ENCODE measurements around the gene PPFIA2.

DNA sequence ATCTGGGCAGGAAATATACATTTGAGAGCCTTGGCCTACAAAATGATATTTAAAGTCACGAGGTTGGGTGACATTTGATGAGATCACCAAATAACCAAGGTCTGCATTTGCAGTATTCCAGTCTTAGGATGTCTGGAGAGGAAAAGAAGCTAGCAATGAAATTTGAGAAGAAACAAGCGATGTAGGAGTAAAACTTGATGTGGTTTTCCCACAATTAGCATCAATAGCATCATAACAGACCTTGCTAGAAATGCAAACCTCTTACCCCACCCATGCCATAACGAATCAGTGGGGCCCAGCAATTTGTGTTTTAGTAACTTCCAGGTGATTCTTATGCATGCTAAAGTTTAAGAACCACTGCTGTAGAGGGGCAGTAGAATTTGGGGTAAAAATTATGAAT lies 219.9 kb downstream of the PPFIA2 start:
- TF ChIP-seq, protein P1, sequence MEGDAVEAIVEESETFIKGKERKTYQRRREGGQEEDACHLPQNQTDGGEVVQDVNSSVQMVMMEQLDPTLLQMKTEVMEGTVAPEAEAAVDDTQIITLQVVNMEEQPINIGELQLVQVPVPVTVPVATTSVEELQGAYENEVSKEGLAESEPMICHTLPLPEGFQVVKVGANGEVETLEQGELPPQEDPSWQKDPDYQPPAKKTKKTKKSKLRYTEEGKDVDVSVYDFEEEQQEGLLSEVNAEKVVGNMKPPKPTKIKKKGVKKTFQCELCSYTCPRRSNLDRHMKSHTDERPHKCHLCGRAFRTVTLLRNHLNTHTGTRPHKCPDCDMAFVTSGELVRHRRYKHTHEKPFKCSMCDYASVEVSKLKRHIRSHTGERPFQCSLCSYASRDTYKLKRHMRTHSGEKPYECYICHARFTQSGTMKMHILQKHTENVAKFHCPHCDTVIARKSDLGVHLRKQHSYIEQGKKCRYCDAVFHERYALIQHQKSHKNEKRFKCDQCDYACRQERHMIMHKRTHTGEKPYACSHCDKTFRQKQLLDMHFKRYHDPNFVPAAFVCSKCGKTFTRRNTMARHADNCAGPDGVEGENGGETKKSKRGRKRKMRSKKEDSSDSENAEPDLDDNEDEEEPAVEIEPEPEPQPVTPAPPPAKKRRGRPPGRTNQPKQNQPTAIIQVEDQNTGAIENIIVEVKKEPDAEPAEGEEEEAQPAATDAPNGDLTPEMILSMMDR (conservative IDR thresholded peaks at IDR 0.05) = no peak
- no peak for TF ChIP-seq EZH2 (IDR thresholded peaks at IDR 0.05; ENCODE audit: low read depth)

Data from PC-9 (cell line).